Keratinocyte (primary cell): Measurements from ENCODE around the gene CHRNA5. TPM values are rescaled to one million over a fixed set of nuclear protein-coding genes. Genes with fewer than 3 reads are reported as not detected.

Source experiments
- DNase-seq: peaks from one replicate; pipeline ENCODE4 v3.0.0-alpha.2; 2011; ENCODE audit warnings: low read depth, missing footprints, low spot score
- FAIRE-seq: peaks from 2 replicates; lab custom pipeline; 2011; peaks lifted over from hg19 to GRCh38; lab: Jason Lieb, UNC
- H2AFZ ChIP-seq: 2 replicates; pipeline ENCODE4 v1.6.0; 2012; ENCODE audit warnings: low read length, control low read depth, inconsistent platforms; ENCODE audit not compliant: control insufficient read depth
- H3K27ac ChIP-seq: 2 replicates; pipeline ENCODE4 v1.5.1; 2011; ENCODE audit warnings: low read length; ENCODE audit not compliant: control insufficient read depth, insufficient read depth
- H3K27me3 ChIP-seq: 3 replicates; pipeline ENCODE4 v1.6.0; 2011; ENCODE audit warnings: low read length; ENCODE audit not compliant: control insufficient read depth, insufficient read depth; ENCODE audit errors: extremely low read depth
- H3K36me3 ChIP-seq, 2 experiments: 2 replicates in 1 of 2; 3 replicates in 1 of 2; pipeline ENCODE4 v1.5.1; 2011; ENCODE audit warnings: low read length in 2 of 2, mild to moderate bottlenecking in 1 of 2; ENCODE audit not compliant: control insufficient read depth in 2 of 2, insufficient read depth in 2 of 2; ENCODE audit errors: extremely low read depth in 1 of 2
- H3K4me1 ChIP-seq: 3 replicates; pipeline ENCODE4 v1.5.1; 2011; ENCODE audit warnings: low read length; ENCODE audit not compliant: control insufficient read depth, insufficient read depth; ENCODE audit errors: extremely low read depth
- H3K4me2 ChIP-seq: 3 replicates; pipeline ENCODE4 v1.6.0; 2011; ENCODE audit warnings: low read depth, low read length; ENCODE audit not compliant: control insufficient read depth, insufficient read depth; ENCODE audit errors: extremely low read depth
- H3K4me3 ChIP-seq, 3 experiments: fragments of 200-600 bp in 1 of 3; sonication (generic) in 1 of 3; 2 replicates in 2 of 3; 3 replicates in 1 of 3; pipeline ENCODE4 v1.5.1; 2011 to 2016; ENCODE audit warnings: low read length in 3 of 3, mild to moderate bottlenecking in 3 of 3, control low read depth in 2 of 3, inconsistent platforms in 1 of 3, low read depth in 1 of 3, mixed read lengths in 1 of 3, mixed run types in 1 of 3, moderate library complexity in 1 of 3; ENCODE audit not compliant: control insufficient read depth in 2 of 3, insufficient read depth in 2 of 3; ENCODE audit errors: extremely low read depth in 1 of 3
- H3K79me2 ChIP-seq: 2 replicates; pipeline ENCODE4 v1.6.0; 2012; ENCODE audit warnings: low read length; ENCODE audit not compliant: control insufficient read depth, insufficient read depth
- H3K9ac ChIP-seq: 3 replicates; pipeline ENCODE4 v1.6.0; 2011; ENCODE audit warnings: low read length; ENCODE audit not compliant: control insufficient read depth, insufficient read depth; ENCODE audit errors: extremely low read depth
- H3K9me1 ChIP-seq: 3 replicates; pipeline ENCODE4 v1.6.0; 2011; ENCODE audit warnings: low read length; ENCODE audit not compliant: control insufficient read depth, insufficient read depth; ENCODE audit errors: extremely low read depth
- H3K9me3 ChIP-seq: 2 replicates; pipeline ENCODE4 v1.5.1; 2012; ENCODE audit warnings: low read depth, low read length; ENCODE audit not compliant: control insufficient read depth
- H4K20me1 ChIP-seq: 3 replicates; pipeline ENCODE4 v1.6.0; 2011; ENCODE audit warnings: low read length; ENCODE audit not compliant: control insufficient read depth, insufficient read depth; ENCODE audit errors: extremely low read depth
- CTCF ChIP-seq, 3 experiments: IDR thresholded peaks in 1 of 3; conservative IDR thresholded peaks in 1 of 3; optimal IDR thresholded peaks in 1 of 3; 2 replicates in 2 of 3; 3 replicates in 1 of 3; pipeline versions ENCODE3 to v1.5.1; 2011; ENCODE audit warnings: low read length in 3 of 3, mild to moderate bottlenecking in 3 of 3, moderate library complexity in 2 of 3, control low read depth in 1 of 3, inconsistent platforms in 1 of 3; ENCODE audit not compliant: insufficient read depth in 2 of 3; ENCODE audit errors: extremely low read depth in 1 of 3
- EZH2 ChIP-seq: IDR thresholded peaks from one replicate; pipeline ENCODE4 v1.6.1; 2012; ENCODE audit warnings: inconsistent platforms, mild to moderate bottlenecking, low read length, moderate library complexity
- dilution Hi-C: fragments of 300-500 bp; cut with MboI; formaldehyde crosslinking; loops from one replicate; pipeline ENCODE4 v1.7.0; 2020; ENCODE audit warnings: low sequenced_read_pairs; ENCODE audit not compliant: extremely low pct_ligation_motif_present
- polyA plus RNA-seq, 5 experiments: library from polyadenylated mRNA; depleted of rRNA in 3 of 5; stranded (reverse) in 3 of 5; stranded (forward) in 1 of 5; unstranded in 1 of 5; fragments of >200 nt; gene quantifications; 1 replicate in 1 of 5; 2 replicates in 3 of 5; 3 replicates in 1 of 5; pipeline versions ENCODE4 v1.2.1 to v1.2.3, GENCODE V29; 2011 to 2012; ENCODE audit warnings: missing spikeins in 2 of 5, low read depth in 1 of 5, low replicate concordance in 1 of 5

The CHRNA5 gene
- polyA plus RNA-seq, 1 donor (not counting 4 experiments of a cell fraction or from before 2014, with no cell fraction given) = 10.0 TPM

- TF ChIP-seq CTCF (optimal IDR thresholded peaks at IDR 0.05 in 1 of 3, IDR thresholded peaks at IDR 0.05 in 1 of 3, conservative IDR thresholded peaks at IDR 0.05 in 1 of 3; ENCODE audit: extremely low read depth in 1 of 3, insufficient read depth in 2 of 3, low read length in 3 of 3) (no peak), EZH2 (no peak)
- Histone ChIP-seq H3K9me3 (peaks cover 5% of the 10 kb centered on the region), H3K27ac (no peak overlapping the region), H4K20me1 (no peaks in the 10 kb centered on the region), H3K4me1 (no peaks in the 10 kb centered on the region), H3K79me2 (no peaks in the 10 kb centered on the region), H2AFZ (no peak overlapping the region), H3K4me2 (no peak overlapping the region), H3K9ac (no peak overlapping the region), H3K36me3 (no peaks in the 10 kb centered on the region), H3K9me1 (no peaks in the 10 kb centered on the region), H3K4me3 (no peak overlapping the region), H3K27me3 (no peaks in the 10 kb centered on the region)
- FAIRE-seq = no peak
- DNase-seq = no peak
- dilution Hi-C loops = no loop called here
Observed at GRCh38 chr15:78634210-78635145, 69.2 kb downstream of the CHRNA5 start.

GRCh38 chr15:78635346-78635745 lies 70.0 kb downstream of the CHRNA5 start:
- no peak overlapping the region for H3K9ac ChIP-seq
- no peak overlapping the region for H3K27ac ChIP-seq
- H3K4me3 ChIP-seq = no peak overlapping the region
- H3K4me1 ChIP-seq = no peaks in the 10 kb centered on the region
- no peaks in the 10 kb centered on the region for H3K9me1 ChIP-seq
- H3K27me3 ChIP-seq = peaks cover 3% of the 10 kb centered on the region
- no peak for DNase-seq
- H3K36me3 ChIP-seq = no peaks in the 10 kb centered on the region
- H3K9me3 ChIP-seq = peaks cover 5% of the 10 kb centered on the region
- no peak for FAIRE-seq
- TF ChIP-seq EZH2 (no peak), CTCF (optimal IDR thresholded peaks at IDR 0.05 in 1 of 3, IDR thresholded peaks at IDR 0.05 in 1 of 3, conservative IDR thresholded peaks at IDR 0.05 in 1 of 3; ENCODE audit: extremely low read depth in 1 of 3, insufficient read depth in 2 of 3, low read length in 3 of 3) (no peak)
- H2AFZ ChIP-seq = no peak overlapping the region
- no peak overlapping the region for H3K4me2 ChIP-seq
- H4K20me1 ChIP-seq = no peaks in the 10 kb centered on the region
- dilution Hi-C loops = no loop called here
- H3K79me2 ChIP-seq = no peaks in the 10 kb centered on the region
